Stimulated activated CD8-positive, alpha-beta memory T cell treated with anti-CD3 and anti-CD28 coated beads, Interleukin-7, amount 100 ng/mL, for 24 hours (primary cell): Measurements from ENCODE around the gene PAX2.

Experiments used
- DNase-seq: peaks from one replicate; pipeline ENCODE4 v3.0.0-alpha.2; 2020; ENCODE audit warnings: low read depth

PAX2 gene

DNA sequence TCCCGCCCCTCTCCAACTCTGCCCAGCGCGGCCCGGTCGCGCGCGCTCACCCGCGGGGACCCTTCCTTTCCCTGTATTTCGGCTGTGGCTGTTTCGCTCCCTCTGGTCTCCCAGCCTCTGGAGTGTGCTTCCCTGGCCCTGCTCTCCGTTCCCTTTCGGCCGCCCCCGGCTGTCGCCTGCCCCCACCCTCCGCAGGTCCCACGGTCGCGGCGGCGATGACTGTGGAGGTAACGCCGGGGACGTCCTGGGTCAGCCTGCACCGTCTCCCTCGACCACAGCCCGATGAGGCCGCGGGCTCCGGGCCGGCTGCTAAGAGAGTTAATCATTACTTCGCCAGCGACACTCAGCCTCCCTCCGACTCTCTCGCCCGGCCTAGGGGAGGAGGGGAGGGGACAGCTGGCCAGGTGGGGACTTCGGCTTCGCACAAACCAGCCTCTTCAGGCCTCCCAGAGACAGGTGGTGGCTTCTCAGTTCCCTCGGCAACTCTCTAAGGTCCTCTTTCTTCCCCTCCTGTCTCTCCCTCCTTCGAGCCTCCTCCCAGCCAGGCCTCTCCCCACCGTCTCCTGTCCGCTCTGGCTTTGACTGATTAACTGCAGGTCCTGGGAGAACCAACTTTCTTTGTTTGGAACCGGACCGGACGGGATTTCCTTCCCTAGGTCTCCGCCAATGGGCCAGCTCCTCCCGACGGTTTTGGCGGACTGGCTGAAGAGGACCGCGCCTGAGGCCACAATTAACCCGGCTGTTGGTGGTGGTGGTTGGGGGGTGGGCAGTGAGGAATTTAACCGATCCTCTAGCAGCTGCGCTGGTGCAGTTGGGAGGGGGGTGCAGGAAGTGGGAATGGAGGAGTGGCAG is 5.6 kb upstream of the PAX2 start:
- no peak for DNase-seq

DNA sequence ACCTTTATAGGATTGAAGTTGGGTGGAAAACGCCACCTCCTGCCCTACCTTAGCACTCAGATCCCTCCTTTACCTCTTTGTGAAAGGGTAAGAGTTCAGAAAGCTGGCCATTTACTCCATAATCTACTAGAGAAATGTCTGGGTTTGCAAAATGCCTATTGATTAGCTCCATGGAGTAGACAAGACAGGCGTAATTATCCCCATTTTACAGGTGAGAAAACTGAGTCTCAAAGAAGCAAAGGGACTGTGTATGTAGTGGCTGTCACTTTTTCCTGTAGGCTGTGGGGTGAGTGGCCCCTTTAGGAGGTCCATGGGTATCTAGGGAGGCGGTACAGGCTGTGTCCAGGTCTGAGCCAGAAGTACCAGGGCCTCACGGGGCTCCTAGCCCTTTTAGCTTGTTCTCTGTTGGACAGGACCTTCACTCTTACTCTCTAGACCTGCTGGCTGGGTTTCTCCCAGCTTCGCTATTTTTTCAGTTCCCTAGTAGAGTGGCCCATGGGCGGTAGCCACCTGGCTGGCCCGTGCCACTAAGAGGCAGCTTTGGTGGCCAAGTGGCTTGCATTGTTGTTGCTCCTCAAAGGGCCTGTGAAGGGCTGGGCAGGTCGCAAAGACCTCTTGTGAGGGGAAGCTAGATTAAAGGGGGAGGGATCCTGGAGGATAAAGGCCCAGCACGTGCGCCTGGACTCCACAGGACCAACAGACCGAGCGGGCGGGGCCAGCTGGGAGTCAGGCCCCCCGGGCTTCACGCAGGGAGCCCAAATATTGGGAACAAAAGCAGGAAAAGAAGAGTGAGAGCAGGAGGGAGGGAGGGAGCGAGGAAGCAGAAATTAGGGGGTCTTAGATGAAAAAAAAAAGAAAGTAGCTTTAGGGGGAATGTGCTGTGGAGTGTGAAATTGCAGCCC is 4.7 kb upstream of the PAX2 start:
- no peak for DNase-seq

DNA sequence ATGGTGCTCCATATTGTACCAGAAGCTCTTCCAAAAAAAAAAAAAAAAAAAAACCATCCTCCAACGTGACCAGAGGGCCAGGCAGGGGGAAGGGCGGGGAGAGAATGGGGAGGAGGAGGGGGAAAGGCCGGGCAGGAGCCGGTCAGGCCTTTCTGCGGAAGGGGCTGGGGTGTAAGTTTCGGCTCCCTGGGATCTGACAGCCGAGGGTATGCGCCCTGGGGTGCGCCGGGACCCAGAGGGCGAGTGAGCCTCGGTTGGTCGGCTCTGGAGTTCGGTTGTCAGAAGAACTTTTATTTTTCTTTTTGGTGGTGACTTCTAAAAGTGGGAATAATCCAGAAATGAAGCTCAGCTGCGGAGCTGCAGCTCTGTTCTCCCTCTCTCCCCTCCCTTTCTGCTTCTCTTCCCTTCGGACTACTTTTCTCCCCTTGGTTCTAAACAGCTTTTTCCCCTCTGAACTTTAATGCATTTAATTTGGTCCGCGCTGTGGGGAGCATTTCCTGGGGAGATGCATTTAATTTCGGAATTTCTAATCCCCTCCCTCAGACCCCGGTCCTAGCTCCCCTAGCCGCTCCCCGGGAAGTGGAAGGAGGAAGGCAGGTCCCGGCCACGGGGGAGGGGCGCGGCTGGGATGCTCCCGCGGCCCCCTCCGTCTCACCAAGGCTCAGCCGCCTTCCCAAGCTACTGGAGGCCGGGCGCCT is 3.9 kb upstream of the PAX2 start:
- no peak for DNase-seq

DNA sequence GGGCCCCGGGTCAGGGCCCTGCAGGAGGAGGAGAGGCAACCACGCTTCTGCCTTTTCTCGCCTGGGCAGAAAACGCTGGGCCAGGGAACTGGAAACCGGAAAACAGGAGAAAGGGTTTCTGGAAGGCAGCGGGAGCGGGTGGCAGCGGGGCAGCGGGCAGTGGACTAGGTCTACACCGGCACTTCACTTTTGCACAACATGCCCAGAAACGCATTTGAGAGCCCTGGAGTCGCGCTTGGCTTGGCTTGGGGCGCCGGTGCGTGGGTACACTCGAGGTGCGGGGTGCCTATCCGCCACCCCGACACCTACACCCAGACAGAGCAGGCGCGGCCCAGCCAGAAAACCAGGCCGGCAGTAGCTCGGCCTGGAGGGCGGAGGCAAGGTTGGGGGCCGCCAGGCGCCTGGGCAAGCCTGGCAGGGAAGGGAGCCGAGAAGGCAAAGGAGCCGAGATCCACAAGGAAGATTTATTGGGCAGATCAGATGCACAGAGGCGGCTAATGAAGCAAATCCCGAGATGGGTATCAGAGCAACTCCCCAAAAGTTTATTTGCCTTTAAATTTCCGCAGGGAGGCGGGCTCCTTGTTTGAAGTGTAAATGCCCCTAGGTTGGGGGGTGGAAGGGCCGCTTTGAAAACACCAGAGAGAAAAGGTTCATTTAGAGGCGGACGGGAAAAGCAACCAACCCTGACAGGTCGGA is 3.2 kb upstream of the PAX2 start:
- no peak for DNase-seq

DNA sequence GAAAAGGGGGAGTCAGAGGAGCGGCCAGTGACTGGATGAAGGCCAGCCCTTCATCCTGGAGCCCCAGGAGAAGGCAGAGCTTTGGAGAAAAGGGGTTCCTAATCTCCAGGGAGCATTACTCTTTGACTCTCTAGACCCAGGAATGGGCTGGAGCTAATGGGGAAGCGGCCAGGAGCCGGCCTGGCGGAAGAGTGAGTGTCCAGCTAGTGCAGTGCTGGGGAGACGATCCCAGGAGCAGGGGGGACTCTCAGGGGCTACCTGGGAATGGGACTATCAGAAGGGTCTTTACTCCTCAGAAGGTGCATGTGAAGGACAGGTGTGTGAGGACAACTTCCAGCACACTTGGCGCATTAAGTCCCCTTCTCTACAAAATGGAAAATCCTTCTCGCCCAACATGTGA is 2.4 kb upstream of the PAX2 start:
- DNase-seq, result no peak

DNA sequence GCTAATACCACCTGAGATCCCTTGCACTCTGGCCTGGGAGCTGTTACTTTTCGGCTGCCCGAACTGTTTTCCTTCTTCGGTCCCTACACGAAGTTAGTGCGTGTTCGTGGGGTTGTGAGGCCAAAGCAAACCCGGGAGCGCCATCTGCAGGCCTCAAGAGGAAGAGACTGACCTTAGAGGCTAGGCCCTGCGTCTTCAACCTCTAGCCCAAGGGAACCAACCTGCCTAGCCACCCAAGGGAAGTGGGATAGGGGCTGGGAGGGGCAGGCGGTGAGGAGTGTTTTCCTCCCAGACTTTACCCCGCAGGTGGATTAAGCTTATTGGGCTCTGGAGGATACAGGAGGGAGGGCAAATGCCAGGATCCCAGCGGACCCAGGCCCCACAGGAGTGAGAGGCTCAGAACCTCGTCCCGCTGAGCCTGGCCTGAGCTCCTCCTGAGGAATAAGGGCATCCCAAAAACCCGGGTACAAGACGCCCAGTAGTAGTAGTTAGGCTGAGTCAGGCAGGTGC is 1.7 kb upstream of the PAX2 start:
- DNase-seq, result no peak

DNA sequence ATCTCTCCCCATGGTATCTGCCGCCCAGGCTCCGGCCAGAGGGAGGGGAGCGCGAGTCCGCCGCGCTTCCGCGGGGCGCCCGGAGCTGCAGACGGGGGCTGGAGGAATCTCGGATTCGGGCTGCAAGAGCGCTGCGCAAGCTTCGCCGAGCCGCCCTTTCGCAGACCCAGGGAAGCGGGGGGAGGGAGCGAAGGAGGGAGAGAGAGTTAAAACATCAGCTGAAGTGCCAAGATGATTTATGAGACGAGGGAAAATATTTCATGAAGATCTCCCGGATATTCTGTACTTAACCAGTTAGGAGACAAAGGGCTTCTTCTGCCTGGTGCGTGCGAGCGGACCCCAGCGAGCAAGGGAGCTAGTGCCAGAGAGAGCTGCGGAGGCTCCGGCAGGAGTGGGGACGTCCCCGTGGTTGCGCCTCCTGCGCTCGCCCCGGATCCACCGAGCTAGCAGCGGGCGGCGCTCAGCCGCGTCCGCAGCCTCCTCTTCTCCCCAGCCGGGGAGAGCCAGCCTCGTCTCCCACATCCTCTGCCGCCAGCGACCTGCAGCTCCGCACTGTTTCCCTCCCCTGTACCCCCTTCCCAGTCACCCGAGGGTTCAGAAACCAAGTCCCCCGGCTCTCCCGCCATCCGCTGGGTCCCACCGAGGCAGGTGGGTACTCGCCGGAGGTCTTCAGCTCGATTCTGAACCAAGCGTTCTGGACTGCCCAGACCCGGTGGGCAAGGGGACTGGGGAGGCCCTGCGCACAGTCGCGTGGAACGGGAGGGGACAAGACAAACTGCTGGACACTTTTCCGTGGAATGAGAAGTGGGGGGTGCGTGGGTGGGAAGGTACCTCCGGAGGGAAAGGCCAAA is 1.0 kb upstream of the PAX2 start:
- no peak for DNase-seq

DNA sequence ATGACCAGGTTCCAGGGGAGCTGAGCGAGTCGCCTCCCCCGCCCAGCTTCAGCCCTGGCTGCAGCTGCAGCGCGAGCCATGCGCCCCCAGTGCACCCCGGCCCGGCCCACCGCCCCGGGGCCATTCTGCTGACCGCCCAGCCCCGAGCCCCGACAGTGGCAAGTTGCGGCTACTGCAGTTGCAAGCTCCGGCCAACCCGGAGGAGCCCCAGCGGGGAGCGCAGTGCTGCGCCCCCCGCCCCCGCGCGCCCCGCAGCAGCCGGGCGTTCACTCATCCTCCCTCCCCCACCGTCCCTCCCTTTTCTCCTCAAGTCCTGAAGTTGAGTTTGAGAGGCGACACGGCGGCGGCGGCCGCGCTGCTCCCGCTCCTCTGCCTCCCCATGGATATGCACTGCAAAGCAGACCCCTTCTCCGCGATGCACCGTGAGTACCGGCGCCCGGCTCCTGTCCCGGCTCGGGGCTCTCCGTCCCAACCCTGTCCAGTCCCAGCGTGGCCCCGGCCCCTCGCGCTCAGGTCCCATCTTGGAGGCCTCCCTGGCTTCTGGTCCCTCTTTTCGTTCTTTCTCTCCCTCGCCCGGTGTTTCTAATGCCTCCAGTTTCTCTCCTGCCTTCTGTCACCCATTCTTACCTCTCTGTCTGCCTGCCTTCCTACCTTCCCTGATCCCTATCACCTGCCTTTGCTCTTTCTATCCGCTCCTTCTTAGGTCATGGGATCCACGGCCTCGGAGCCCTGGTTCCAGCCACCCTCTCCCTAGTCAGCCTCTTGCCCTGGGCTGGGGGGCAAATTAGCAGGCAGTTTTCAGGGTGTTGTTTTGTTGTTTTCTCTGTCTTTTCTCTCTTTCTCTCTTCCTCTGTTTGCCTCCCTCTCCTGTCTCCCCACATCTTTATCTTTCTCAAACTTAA is 751 bp downstream of the PAX2 start:
- no peak for DNase-seq

DNA sequence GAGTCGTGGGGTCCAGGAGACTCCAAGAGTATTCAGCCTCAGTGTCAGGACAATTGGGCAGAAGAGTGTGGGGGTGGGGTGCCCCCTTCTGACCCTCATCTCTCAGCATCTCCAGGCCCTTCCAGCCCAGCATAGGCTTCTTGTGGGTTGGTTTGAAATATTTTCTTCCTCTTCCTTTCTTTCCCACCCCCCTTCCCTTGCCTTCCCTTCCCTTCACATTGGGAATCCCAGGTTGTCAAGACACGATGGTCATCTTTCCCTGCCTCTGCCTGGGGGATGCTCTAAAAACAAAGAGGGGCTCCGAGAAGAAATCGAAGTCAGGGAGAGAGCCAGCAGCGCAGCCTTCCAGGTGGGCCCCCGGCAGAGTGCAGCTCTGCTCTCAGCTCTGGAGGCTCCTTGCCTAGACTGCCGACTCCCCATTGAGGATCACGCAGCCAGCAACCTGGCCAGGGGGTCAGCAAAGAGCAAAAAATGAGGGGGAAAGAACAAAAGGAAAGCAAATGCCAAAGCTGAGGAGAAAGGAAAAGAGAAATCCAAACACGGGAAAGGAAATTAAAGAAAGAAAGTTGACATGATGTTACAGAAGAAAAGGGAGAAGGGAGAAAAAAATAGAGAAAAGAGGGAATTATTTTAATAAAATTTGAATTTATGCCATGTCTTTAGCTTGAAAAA is 1.5 kb downstream of the PAX2 start:
- DNase-seq, result no peak

DNA sequence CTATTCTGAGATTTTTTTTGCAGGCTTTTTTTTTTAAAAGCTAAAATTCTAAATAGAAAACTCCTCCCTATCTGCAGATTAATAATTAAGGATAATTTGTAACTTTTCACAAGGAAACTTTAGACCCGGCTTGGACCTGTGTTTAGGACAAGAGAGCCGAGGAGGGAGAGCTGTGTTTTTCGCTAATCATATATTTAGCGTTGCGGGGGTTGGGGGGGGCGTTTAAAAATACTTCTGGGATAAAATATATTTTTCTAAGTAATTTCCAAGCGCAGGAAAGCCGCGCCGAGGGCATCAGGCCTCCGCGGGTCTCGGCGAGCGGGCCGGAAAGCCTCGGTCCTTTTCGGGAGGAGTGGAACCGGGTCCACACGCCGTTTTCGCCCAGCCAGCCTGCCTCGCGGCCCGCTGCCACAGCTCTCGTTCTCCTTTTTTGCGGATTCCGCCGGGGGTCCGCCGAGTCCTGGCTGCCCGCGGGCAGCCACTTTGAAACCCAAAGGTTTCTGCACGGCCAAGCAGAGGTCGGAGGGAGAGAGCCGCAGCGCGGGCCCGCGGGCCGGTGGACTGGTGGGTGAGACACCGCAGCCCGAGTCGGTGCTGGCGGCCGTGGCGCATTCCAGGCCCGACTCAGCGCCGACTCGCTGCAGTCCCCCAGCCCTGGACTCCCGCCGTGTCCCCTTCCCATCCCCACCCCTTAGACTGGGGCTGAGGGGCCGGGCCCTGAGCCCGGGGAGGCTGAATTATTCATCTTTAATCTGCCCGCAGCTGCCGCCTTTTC is 2.3 kb downstream of the PAX2 start:
- no peak for DNase-seq

DNA sequence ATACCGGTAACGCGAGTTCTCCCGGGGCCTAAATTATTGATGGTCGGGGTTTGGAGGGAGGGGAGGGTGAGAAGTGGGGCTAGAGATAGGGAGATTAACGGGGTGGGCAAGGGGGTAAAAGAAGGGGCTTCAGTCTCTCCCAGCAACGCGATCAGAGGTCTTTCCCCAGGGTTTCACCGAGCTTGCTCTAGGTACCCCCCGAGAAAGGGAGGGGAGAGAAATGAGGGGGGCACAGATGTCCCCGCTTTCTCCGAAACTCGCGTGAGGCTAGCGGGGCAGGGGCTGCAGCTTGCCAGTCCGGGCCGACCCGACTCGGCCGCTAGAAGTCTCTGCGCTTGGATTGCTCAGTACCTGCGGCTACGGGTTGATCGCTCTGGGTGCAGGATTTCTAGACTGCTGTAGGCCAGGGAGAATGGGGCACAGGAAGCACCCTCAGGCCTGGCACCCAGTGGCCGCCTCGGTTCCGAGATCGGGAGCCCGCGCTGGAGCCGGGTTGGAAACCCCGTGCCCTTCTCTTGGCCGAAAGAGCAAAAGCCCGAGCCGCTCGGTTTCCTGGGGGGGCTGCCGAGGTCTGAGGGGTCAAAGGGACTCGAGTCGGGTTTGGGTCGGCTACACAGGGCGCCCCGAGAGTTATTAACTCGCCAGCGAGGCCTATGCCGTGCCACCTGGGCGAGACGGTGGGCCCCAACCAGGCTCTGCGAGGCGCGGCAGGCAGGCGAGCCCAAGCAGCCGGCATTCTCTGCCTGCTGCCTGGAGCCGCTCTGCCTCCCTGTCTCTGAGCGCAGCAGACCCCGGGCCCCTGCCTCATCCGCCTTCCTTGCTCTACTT is 3.1 kb downstream of the PAX2 start:
- no peak for DNase-seq

DNA sequence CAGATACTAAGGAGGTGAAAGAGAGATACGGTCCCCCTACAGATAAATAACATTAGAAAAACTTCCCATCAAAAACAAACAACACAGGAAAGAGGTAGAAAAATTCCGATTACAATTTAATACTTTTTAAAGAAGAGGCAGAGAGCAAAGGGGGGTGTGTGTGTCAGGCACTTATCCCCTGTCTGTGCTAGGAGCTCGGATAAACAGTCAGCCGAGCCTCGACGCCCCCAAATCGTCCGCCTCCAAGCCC is 3.6 kb downstream of the PAX2 start:
- no peak for DNase-seq

DNA sequence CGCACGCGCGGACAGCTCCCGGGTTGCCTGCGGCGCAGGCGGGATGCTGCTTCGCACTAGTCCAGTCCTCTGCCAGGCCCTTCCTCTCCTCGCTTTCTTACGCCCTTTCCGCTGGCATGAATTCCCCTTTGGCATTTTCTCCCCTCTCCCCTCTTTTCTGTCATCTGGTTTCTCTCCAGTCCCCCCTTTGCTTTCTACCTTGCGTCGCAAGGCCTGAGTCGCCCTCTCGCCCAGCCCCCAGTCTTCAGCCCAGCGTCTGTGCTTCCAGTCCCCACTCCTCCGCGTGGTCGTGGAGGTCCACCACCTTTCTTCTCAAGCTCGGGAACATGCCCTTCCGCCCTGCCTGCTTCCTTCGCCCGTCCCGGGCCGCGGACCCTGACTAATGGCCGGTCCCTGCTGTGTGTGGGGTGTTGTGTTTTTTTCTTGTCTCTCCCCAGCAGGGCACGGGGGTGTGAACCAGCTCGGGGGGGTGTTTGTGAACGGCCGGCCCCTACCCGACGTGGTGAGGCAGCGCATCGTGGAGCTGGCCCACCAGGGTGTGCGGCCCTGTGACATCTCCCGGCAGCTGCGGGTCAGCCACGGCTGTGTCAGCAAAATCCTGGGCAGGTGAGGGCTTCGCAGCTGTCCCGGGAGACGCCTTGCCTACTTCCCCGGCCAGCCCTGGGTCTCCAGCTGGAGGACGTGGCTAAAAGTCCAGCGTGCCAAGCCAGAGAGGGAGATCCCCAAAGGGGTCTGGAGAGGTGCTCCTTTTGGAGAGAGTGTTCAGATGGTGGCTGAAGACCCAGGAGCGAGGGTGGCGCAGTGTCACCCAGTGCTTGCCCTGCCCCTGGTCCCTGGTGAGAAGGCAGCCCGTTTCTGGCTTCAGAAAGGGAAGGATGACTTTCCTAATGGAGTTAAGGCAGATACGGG is 4.2 kb downstream of the PAX2 start:
- no peak for DNase-seq

DNA sequence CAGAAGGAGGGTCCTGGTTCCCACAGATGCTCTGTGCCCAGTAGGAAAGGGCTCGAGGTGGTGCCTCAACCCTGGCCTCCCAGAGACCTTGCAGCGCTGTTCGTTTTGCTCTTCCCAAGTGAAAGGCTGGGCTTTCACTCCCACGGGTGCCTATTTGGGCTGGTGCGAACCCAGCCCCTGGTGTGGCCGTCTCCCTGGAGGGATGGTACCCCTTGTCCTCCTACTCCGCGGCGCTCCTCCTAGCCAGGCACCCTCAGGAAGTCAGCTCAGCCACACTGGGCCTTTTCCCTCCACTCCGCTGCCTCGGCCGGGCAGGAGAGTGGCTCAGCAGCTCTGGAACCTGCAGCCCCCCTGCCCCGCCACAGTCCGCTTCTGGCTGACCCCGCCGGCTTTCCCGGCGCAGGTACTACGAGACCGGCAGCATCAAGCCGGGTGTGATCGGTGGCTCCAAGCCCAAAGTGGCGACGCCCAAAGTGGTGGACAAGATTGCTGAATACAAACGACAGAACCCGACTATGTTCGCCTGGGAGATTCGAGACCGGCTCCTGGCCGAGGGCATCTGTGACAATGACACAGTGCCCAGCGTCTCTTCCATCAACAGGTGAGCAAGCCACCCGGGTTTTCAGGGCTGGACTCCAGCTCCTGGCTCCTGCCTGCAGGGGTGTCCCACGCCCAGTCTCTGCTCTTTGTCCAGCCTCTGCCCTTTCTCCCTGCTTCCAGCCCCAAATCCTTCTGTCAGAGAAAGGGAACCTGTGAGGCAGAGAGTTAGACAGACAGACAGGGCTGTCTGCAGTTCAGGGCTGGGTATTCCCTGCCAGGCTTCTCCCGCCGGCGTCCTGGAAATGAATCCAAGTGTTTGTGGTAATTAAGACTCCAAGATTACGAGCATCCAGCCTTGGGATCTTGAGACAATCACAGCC is 5.2 kb downstream of the PAX2 start:
- DNase-seq, result no peak

DNA sequence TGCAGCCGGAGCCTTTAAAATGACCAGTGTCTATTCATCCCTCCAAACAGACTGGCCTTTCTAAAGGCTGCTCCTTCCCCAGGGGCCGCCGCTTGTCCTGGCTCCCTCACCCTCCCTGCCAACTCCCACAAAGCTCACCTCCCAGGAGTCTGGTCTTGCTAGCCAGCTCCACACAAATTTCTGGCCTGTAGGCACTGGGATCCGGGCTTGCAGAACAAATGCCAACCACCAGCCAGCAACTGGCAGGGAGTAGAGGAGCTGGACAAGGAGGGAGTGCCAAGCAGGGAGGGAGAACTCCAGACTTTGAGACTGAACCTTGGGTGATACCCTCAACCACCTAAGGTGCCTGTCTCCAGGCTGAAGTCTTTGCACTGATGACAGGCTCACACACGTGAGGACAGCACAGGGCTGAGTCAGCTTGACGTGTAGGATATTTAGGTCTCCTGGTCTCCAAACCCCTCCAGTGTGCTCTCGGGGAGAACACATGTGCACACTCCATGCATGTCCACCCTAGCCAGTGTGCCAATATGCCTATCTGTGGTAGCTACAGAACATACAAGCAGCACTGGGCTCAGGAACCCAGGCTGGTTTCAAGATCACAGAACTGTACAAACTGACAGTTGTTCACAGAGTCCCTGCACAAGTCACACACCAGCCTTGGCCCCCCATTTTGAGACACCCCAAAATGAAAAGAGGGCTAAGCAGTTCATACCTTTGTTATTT is 6.0 kb downstream of the PAX2 start:
- no peak for DNase-seq
